HepG2 (cell line): Measurements from ENCODE around the gene RPTOR. TPM values are rescaled to one million over a fixed set of nuclear protein-coding genes. Genes with fewer than 3 reads are reported as not detected.

Source experiments
- HMG20B ChIP-seq: conservative IDR thresholded peaks from 2 replicates; pipeline ENCODE4 v1.6.1; 2016; ENCODE audit warnings: missing genetic modification reagents, missing compliant biosample characterization
- HNF4A ChIP-seq: sonication (generic); formaldehyde crosslinking; IDR thresholded peaks from 2 replicates; pipeline ENCODE4 v1.4.0; 2020; ENCODE audit warnings: missing genetic modification reagents
- KLF16 ChIP-seq, 2 experiments: sonication (generic) in 1 of 2; formaldehyde crosslinking in 1 of 2; IDR thresholded peaks; 2 replicates each; pipeline versions ENCODE4 v1.6.1 to v1.8.0; 2016 to 2023; ENCODE audit warnings: missing genetic modification reagents in 2 of 2, missing compliant biosample characterization in 1 of 2
- MATR3 ChIP-seq: sonication (generic); formaldehyde crosslinking; IDR thresholded peaks from 2 replicates; pipeline ENCODE4 v1.4.0; 2020; ENCODE audit warnings: missing genetic modification reagents
- MNT ChIP-seq: fragments of 450-650 bp; IDR thresholded peaks from 2 replicates; pipeline ENCODE4 v1.6.1; 2016
- SMAD9 ChIP-seq: sonication (generic); formaldehyde crosslinking; IDR thresholded peaks from 2 replicates; pipeline ENCODE4 v1.5.1; 2020; ENCODE audit warnings: mild to moderate bottlenecking, missing genetic modification reagents
- ZNF18 ChIP-seq: sonication (generic); formaldehyde crosslinking; IDR thresholded peaks from 2 replicates; pipeline ENCODE4 v1.8.0; 2022; ENCODE audit warnings: mild to moderate bottlenecking, missing genetic modification reagents; ENCODE audit not compliant: insufficient replicate concordance
- ZNF280D ChIP-seq: sonication (generic); formaldehyde crosslinking; IDR thresholded peaks from 2 replicates; pipeline ENCODE4 v1.5.1; 2020; ENCODE audit warnings: mild to moderate bottlenecking, missing genetic modification reagents
- ZNF792 ChIP-seq: IDR thresholded peaks from 2 replicates; pipeline ENCODE4 v1.6.1; 2016
- polyA plus RNA-seq, 8 experiments: library from polyadenylated mRNA; depleted of rRNA in 3 of 8; stranded (reverse) in 7 of 8; unstranded in 1 of 8; fragments of >200 nt; fragmentation: Illumina TruSeq in 4 of 8; extraction: Trizol in 4 of 8; gene quantifications; 2 replicates each; pipeline versions ENCODE4 v1.2.1 to v1.2.3, GENCODE V29; 2011 to 2016; ENCODE audit warnings: low read depth in 4 of 8, missing spikeins in 1 of 8, mixed read lengths in 1 of 8; ENCODE audit not compliant: insufficient read depth in 1 of 8
- total RNA-seq, 5 experiments: library from RNA; depleted of rRNA; stranded (reverse); fragments of >200 nt; fragmentation: Illumina TruSeq; extraction: Trizol; gene quantifications; 2 replicates each; pipeline ENCODE4 v1.2.3, GENCODE V29; 2016; ENCODE audit warnings: low read depth in 1 of 5

Gene RPTOR
- total and polyA plus RNA-seq, 2 of the 13 experiments (the other 11 are each of a cell fraction or from before 2014, with no cell fraction given), result 6.6 to 25.3 TPM

- TF ChIP-seq ZNF18 (CRISPR knock-in tag), result no peak
- TF ChIP-seq KLF16 (CRISPR knock-in tag; IDR thresholded peaks at IDR 0.05), result no peak
- peak; percentile 80 for TF ChIP-seq MNT
- no peak for TF ChIP-seq ZNF280D (CRISPR knock-in tag)
- no peak for TF ChIP-seq ZNF792 (CRISPR knock-in tag)
- no peak for TF ChIP-seq HNF4A (CRISPR knock-in tag)
- no peak for TF ChIP-seq SMAD9 (CRISPR knock-in tag)
- TF ChIP-seq HMG20B (CRISPR knock-in tag), result no peak
- TF ChIP-seq MATR3 (CRISPR knock-in tag), result no peak
Measured at GRCh38 chr17:80561541-80562114, 17.0 kb downstream of the RPTOR start (continued).
